SK-N-MC (cell line): ENCODE data around the gene PIGW.

ENCODE experiments used
- DNase-seq: peaks from one replicate; pipeline ENCODE4 v3.0.0-alpha.2; 2011; ENCODE audit warnings: low read depth, low spot score
- H3K27ac ChIP-seq: fragments of 200-600 bp; sonication (generic); 2 replicates; pipeline ENCODE4 v1.5.1; 2016; ENCODE audit warnings: mixed run types
- H3K36me3 ChIP-seq: fragments of 200-600 bp; sonication (generic); 2 replicates; pipeline ENCODE4 v1.6.1; 2017; ENCODE audit warnings: antibody characterized with exemption, low read length, mixed read lengths; ENCODE audit not compliant: insufficient read depth
- H3K4me3 ChIP-seq: fragments of 200-600 bp; sonication (generic); 2 replicates; pipeline ENCODE4 v1.5.1; 2016
- H3K9ac ChIP-seq: fragments of 200-600 bp; sonication (generic); 2 replicates; pipeline ENCODE4 v1.8.0; 2017; ENCODE audit warnings: mixed run types, mixed read lengths; ENCODE audit not compliant: insufficient read length
- H3K9me3 ChIP-seq: fragments of 200-600 bp; sonication (generic); 2 replicates; pipeline ENCODE4 v1.6.1; 2017; ENCODE audit warnings: low read depth, mild to moderate bottlenecking, antibody characterized with exemption, low read length, moderate library complexity, mixed read lengths
- EZH2 ChIP-seq: fragments of 200-600 bp; sonication (generic); IDR thresholded peaks from one replicate; pipeline ENCODE4 v1.6.1; 2017; ENCODE audit warnings: antibody characterized with exemption
- FOXP2 ChIP-seq: optimal IDR thresholded peaks from 2 replicates; pipeline ENCODE3; 2011; ENCODE audit warnings: mild to moderate bottlenecking, moderate library complexity; ENCODE audit not compliant: insufficient read depth; ENCODE audit errors: extremely low read length, control extremely low read depth
- POLR2AphosphoS5 ChIP-seq: IDR thresholded peaks from 2 replicates; pipeline ENCODE4 v1.6.1; 2012; ENCODE audit warnings: mild to moderate bottlenecking, low read depth, low read length, borderline replicate concordance

The PIGW gene

DNA sequence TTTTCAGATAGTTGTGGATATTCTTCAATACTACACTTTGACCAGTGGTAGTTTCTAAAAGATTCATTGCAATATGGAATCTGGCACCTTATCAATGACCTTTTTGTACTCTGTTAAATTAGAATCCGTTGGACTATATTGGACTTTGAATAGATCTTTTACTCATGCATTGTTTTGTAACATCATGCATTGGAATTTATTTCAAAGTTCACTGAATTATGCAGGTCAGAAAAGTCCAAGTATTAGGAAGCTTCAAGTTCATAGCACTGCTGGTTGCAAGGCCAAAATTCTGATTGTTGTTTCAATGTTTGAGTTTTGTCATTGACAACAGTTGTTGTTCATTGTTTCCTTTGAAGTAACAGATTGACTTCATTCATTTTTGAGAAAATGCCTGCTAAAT lies 49.0 kb downstream of the PIGW start:
- H3K9me3 ChIP-seq: no peaks in the 10 kb centered on the region
- no peak overlapping the region for H3K27ac ChIP-seq
- peaks cover 90% of the 10 kb centered on the region for H3K36me3 ChIP-seq
- H3K4me3 ChIP-seq: no peak overlapping the region
- no peak overlapping the region for H3K9ac ChIP-seq
- no peak for TF ChIP-seq EZH2
- no peak for TF ChIP-seq FOXP2
- no peak for TF ChIP-seq POLR2AphosphoS5
- no peak for DNase-seq

DNA sequence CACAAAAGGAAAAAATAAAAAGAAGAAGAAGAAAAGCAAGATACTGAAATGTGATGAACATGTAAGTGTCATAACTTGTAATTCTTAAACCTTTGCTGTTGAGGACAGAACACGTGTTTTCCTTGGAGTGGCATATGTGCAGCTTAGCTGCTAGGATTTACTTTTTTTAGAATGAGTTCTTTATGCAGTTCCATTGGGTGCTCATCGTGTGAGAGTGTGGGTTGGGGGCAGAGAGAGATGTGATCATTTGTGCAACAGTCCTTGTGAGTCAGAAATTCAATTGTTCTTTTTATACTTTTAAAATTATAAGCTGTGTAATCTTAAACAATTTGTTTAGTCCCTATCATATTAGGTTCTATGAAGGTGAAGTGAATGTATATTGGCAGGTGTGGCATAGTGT lies 51.4 kb downstream of the PIGW start:
- peaks cover 81% of the 10 kb centered on the region for H3K36me3 ChIP-seq
- no peak for DNase-seq

More for the DNA sequence above, 51.4 kb downstream of the PIGW start:
- Histone ChIP-seq H3K4me3 (no peak overlapping the region), H3K9ac (no peak overlapping the region), H3K27ac (no peak overlapping the region), H3K9me3 (no peaks in the 10 kb centered on the region)
- TF ChIP-seq FOXP2: no peak
